HG03469 (cell line): ENCODE data around the gene SPAG8.

Source experiments
- ATAC-seq: cut with Tn5 transposase; IDR thresholded peaks from one replicate; pipeline ENCODE4 v1.9.1; 2021; ENCODE audit warnings: mild to moderate bottlenecking, moderate library complexity, moderate number of reproducible peaks; ENCODE audit not compliant: unreplicated experiment

The SPAG8 gene, protein sequence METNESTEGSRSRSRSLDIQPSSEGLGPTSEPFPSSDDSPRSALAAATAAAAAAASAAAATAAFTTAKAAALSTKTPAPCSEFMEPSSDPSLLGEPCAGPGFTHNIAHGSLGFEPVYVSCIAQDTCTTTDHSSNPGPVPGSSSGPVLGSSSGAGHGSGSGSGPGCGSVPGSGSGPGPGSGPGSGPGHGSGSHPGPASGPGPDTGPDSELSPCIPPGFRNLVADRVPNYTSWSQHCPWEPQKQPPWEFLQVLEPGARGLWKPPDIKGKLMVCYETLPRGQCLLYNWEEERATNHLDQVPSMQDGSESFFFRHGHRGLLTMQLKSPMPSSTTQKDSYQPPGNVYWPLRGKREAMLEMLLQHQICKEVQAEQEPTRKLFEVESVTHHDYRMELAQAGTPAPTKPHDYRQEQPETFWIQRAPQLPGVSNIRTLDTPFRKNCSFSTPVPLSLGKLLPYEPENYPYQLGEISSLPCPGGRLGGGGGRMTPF

DNA sequence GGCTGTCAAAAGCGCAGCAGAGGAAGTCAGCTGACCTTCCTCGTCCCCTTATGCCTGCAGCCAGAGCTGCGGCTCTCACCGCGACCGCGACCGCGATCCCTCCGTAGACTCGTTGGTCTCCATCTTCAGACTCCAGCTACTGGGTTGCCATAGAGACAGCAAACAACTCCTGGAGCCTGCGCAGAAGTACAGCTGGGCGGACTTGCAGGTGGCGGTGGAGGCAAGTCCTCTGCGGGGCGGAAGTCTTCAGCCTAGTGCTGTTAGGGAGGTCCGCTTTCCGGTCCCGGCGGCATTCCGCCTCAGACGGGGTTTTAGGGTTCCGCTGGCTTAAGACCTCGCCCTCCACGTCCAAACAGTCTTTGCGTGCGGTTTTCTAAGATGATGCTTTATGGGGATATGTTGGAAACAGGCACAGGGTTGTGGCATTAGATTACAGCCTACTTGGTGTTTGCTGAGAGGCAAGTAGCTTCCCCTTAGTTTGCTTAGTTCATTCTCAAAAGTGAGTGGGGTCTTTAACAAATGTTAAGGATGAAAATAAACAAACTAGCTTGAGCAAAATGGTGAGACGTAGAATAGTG is at the start of gene SPAG8:
Gene SPAG8, minus strand, starts transcription at position 238 of the 578 bp plus-strand sequence. Its CDS starts 115 bp downstream, at position 123.
- peak; percentile 68 for ATAC-seq

DNA sequence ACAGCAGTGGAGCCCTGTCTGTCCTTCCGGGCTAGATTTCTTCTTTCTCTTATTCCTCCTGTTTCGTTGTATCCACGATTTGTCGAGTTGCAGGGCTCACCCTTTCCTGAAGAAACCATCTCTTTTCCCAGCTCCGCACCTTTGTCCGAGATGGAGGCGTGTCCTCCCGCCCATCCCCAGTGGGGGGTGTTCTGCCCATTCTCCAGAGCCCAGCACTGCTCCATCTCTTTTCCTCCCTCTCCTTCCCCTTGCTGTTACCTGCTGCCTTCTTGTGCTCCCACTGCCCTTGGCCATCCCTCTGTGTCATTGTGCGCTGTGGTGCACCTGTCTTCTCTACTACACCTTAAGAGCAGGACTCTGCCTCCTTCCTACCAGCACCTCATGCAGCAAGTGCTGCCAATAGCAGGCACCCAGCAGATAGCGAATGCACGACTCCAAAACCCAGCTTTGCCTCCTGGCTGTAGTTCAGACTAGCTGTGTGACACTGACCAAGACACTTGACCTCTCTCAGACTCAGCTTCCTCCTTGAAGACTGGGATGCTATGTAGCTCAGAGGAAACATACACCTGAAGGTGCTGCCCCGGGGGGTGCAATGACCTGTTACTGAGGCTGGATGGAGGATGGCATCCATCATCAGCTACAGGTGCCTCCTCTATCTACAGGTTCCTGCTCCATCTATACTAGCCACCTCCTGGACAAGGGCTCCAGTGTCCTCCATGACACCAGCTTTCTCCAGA is 49.3 kb upstream of the SPAG8 start:
- no peak for ATAC-seq

DNA sequence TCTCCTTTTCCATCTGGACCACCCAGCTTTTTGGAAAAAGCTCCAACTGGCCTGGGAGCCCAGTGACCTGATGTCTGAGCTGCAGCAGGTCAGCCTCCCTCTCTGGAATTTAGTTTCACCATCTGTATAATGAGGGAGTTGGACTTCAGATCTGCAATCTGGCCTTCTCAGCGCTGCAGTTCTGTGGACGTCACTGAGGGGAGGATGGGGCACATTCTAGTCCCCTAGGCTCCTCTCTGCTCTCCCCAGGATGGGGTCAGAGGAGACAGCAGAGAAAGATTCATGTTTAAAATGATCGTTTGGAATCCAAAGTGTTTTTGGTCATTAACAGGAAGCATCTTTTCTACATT is 47.9 kb upstream of the SPAG8 start:
- no peak for ATAC-seq

DNA sequence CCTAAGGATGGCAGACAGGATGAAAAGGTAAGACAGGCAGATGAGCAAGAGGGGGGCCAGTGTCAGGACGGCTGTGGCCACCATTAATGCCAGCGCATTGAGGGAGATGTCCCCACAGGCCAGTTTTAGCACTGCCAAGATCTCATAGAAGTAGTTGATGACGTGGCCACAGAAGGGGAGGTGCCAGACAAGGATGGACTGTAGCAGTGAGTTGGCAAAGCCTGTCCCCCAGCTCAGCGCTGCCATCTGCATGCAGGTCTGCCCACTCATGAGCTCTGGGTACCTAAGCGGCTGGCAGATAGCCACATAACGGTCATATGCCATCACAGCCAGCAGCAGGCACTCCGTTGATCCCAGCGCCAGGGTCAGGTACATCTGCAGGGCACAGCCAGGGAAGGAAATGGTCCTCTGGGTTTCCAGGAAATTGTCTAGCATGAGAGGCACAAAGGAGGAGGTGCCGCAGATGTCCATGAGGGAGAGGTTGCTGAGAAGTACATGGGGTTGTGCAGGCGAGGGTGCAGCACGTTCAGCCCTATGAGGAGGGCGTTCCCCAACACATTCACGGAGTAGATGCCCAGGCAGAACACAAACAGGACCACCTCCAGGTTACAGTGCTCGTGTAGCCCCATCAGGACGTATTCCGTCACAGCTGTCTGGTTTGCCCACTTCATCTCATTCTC is 47.4 kb upstream of the SPAG8 start:
- ATAC-seq, result no peak

DNA sequence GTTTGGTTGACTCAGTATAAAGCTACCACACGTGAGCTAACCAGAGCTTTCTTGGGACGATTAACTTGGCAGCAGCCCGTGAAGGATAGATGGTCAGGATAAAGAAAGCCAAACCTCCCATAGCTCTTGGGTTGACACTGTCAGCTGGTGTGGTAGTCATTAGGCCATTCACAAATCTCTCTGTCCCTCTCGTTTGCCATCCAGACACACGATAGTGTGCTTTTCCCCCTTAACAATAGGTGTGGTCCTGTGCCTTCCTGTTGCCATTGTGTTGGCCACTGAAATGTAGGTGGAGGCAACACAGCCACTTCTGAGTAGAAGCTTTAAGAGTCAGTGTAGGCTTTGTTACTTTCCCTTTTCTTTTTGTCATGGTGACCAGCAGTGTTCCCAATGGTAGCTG is 46.4 kb upstream of the SPAG8 start:
- no peak for ATAC-seq

DNA sequence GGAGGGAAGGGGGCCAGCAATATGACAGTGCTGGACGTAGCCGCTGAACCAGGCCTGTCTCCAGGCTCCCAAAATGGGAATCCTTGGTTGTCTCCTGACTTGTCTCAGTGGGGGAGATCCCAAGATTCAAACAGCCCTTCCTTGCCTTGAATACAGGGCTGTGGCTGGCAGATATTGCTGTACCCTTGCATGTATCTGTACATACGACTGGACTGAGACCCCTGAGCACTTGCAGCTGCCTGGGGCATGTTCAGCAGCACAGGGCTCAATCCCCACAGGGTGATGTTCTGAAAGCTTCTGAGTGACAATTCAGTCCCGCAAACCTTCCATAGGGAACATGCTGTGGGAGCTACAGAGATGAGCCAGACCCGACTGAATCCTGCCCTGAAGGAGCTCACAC is 44.8 kb upstream of the SPAG8 start:
- ATAC-seq, result no peak

DNA sequence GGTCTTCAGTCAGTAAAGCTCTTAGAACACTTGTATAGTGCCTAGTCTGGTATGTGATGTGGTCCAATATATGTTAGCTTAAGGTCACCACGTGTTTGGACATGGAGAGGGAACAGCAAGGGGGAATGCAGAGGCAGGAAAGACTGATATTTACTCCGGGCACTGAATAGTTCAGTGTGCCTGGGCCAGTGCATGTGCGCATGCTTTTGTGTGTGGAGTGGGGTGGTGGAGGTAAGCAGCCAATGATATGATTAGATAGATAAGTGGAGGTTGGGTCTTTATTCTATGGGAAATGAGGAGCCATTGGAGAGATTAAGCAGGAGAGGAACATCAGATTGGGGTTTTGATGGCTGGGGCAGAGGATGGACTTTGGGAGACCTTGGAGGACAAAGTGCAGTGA is 44.1 kb upstream of the SPAG8 start:
- ATAC-seq, result no peak

DNA sequence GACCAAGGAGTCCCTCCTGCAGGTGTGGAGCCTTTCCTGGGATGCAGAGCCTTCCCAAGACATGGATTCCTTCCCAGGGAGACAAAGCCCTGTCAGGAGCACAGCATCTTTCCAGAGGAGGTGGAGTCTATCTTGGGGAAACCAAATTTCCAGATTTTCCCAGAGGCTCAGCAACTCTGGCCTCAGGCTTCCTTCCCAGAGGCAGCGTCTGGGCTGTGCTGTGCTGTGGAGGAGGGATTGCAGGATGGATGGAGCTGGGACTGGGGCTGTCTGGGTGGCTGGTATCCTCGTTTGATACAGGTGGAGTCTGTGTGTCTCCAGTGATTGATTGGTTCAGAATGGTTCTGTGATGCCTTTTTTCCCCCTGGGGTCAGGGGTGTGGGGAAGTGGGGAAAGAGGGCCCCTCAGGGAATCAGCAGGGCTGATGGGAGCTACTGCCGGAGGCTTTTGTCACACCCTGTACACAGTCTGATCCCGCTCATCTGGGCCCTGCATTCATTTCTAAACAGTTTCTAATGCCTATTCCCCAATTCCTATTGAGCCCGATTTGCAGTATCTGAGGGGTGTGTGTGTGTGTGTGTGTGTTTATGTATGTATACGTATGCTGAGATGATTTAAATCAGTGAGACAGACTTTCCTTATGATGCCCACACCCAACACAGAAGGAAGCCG is 42.2 kb upstream of the SPAG8 start:
- no peak for ATAC-seq

DNA sequence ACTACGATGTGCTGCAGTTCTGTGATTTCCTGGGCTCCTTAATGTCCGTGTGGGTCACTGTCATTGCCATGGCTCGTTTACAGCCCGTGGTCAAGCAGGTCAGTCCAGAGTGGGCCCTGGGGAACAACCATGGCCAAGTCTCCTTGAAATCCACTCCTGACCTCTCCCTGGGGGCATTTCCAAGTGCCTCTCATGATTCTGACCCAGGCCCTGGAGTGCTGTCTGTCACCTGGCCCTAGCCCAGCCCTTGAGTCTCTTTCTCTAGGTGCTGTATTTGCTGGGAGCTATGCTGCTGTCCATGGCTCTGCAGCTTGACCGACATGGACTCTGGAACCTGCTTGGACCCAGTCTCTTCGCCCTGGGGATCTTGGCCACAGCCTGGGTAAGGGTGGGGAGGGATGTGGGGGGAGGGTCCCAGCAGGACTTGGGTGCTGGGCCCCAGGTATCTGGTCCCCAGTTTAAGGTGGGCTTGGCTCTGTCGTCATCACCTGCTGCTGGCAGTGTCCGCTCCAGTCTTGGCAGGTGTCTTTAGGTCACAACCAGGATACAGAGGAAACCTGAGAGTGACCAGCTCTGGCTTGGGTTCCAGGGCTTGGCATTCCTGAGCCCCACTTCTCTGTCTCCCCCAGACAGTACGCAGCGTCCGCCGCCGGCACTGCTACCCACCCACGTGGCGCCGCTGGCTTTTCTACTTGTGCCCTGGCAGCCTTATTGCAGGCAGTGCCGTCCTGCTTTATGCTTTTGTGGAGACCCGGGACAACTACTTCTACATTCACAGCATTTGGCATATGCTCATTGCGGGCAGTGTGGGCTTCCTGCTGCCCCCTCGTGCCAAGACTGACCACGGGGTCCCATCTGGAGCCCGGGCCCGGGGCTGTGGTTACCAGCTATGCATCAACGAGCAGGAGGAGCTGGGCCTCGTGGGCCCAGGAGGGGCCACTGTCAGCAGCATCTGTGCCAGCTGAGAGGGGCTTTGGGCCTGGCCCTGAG is 41.1 kb upstream of the SPAG8 start:
- ATAC-seq, result no peak

DNA sequence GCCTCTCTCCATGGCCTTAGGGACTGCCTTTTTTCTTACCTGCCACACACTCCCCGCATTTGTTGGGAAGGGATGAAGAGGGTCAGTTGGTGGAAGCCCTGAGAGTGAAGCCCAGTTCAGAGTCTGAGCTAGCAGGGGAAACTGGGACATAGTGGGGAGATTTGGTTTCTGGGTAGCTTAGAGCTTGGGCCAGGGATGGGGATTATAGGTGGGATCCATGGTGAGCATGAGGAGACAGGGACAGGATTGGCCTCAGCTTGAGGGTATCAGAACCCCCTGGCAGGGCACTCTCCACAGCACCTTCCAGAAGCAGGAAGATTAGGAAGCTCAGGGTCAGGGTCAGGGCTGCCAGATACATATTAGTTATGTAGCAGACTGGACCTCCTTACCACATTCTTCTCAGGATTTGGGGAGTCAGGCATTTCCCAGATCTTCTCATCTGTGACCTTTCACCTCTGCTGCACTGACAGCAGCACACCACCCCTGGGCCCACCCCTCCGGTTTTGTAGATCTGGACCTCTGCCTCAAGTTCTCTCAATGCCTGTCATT is 40.3 kb upstream of the SPAG8 start:
- ATAC-seq, result no peak

DNA sequence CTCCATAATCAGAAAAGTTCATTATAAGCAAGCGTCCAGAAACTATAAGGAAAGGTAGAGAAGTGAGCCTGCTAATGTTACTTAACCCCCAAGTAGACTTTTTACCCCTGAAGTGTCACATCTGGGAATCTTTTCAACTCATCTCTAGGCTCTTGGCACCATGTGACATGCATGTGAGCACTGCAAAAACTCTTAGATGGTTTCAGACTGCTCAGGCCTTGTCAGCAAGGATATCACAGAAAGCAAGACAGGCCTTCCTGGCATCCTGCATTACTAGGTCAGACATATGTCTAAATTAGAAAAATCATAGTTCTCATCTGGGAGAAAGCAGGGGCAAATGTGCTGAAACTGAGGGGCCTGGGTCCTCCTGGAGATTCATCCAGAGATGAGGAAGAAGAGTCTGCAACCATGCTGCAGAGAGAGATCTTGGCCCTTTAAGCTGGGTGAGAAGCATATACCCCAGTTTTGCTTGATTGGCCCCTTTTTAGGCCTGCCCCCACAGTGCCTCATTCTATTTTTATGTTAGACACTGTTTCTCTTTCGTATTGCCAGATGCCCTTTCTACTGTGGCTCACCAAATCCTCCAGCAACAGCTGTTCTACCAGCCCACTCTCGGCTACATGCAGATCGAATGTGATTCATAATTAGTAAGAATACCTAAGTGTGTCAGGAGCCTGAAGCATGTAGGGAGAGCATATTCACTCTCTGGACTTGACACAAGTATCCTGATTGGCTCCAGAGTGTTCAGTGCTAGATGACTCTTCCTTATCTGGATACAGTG is 35.9 kb upstream of the SPAG8 start:
- ATAC-seq, result peak; percentile 64

DNA sequence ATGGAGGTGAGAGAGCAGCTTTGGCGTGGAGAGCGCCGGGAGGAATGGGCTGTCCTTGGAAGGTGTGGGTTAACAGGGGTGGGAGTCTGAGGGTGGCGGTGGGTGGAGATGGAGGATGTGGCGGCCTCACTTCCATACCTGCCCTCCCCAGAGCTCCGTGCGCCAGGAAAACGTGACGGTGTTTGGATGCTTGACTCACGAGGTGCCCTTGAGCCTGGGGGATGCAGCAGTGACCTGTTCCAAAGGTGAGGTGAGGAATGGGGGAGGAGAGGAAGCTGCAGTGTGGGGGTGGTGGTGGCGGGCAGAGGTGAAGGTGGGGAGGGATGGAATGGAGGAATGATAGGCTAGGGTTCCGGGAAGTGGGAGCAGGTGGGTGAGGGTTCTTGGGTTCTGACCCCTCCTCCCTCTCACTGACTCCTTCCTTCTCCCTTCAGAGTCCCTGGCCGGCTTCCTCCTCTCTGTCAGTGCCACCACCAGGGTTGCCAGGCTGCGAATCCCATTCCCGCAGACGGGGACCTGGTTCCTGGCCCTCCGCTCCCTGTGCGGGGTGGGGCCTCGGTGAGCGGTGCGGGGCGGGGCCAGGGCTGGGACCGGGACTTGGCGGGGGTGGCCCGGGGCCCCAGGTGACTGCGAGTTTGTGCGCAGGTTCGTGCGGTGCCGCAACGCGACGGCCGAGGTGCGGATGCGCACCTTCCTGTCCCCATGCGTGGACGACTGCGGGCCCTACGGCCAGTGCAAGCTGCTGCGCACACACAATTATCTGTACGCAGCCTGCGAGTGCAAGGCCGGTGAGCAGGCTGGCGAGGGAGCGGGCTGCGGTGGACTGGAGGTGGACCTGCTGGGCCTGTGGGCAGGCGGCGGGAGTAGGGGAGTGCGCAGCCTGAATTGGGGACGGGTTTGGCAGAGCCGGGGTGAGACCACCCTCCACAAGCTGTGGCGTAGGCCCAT is 34.0 kb upstream of the SPAG8 start:
- ATAC-seq, result no peak

DNA sequence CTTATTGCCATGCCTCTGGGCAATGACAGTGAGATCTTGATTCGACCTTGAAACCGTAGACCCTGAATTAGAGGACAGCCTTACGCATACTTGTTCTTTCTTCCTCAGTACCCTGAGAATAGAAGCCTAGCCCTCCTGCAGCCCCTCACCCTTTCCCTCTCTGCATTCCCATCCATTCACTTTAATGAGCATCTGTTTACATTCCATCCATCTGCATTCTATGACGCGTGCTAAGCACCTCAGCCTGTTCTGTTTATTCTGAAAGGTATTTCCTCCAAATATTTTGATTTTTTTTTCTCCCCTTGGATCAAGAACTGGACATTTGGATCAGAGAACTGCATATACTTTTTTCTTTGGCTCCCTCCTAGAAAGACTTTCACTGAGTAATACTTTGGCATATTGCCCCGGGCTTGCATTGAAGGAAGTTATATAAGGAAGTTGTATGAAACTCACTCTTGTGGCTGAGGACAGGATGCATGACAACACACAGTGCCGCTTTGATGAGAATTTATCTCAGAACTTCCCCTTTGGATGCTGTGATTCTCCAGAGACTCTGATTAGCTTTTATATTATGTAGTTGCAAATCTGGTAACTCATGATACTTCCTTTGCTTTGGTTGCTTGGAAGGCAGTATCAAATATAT is 32.7 kb upstream of the SPAG8 start:
- ATAC-seq, result no peak

DNA sequence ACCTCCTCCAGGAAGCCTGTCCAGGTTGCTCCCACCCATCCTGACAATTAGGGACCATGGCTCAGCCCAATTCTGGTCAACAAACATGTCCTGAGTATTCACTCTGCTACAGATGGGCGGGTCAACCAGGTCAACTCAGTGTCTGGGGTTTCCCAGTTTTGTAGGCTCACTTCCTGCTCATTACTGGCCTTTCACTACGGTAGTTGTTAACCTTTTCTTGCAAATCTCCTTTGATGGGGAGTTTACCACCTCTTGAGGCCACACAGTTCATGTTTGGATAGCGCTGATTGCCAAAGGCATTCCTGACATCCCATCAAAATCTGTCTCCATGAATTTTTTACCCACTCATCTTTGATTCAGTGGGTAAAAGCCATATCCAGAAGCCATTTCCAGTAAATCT is 30.7 kb upstream of the SPAG8 start:
- ATAC-seq, result no peak

DNA sequence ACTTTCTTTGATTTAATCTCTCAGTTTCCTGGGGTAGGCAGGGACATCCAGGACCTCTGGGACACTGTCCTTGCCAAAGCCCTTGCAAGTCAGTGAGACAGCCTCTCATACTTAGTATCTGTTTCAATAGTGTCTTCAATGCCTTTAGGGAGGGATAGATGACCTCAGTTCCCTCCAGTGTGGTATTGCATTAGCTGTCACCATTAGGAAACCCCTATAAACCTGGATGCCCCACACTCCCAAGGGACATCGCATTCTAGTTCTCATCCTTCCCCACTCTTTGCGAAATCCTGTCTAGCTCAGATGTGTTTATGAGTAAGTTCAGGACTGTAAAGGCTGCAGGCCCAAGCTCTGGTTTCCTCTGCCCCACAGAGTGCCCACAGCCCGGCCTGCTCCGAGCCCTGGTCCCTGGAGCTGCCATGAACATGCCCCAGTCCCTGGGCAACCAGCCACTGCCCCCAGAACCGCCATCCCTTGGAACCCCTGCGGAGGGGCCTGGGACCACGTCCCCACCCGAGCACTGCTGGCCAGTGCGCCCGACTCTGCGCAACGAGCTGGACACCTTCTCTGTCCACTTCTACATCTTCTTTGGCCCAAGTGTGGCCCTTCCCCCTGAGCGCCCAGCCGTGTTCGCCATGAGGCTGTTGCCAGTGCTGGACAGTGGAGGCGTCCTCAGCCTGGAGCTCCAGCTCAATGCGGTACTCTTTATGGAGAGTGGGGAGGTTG is 30.1 kb upstream of the SPAG8 start:
- ATAC-seq, result no peak

DNA sequence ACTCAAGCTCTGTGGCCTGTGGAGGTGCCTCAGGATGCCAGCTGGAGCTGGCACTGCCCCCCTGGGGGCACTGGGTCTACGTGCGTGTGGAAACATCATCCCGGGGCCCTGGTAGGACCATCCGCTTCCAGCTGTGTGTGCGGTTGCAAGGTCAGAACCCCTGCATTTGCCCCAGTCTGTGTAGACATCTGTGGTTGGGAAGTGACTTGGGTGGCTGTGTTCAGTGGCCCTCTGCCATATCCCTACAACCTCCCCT is 29.5 kb upstream of the SPAG8 start:
- ATAC-seq, result no peak
